Thymus (tissue), 11 donors: ENCODE data around the gene SYNJ1. TPM values are rescaled to one million over a fixed set of nuclear protein-coding genes. Genes with fewer than 3 reads are reported as not detected.
"Not testable (repeated sequence)": the region's sequence is repeated elsewhere in the genome, so short reads cannot be mapped to it uniquely, and the experiment has no call there.

Experiments
- DNase-seq, 9 donors: peaks; one replicate each; pipeline ENCODE4 v3.0.0-alpha.2; 2013; ENCODE audit warnings: low spot score in 9 of 9, low read depth in 6 of 9, missing footprints in 1 of 9
- H3K27ac ChIP-seq, 2 donors: one replicate each; pipeline ENCODE4 v1.5.1; 2013; ENCODE audit warnings: control low read depth in 1 of 2, low read depth in 1 of 2, low read length in 1 of 2, mild to moderate bottlenecking in 1 of 2, moderate library complexity in 1 of 2
- H3K27me3 ChIP-seq, 2 donors: one replicate each; pipeline ENCODE4 v1.5.1; 2013; ENCODE audit warnings: low read length in 1 of 2; ENCODE audit not compliant: control insufficient read depth in 2 of 2, insufficient read depth in 1 of 2
- H3K36me3 ChIP-seq, 2 donors: one replicate each; pipeline ENCODE4 v1.5.1; 2013; ENCODE audit warnings: low read length in 1 of 2, mild to moderate bottlenecking in 1 of 2, moderate library complexity in 1 of 2; ENCODE audit not compliant: control insufficient read depth in 2 of 2, insufficient read depth in 2 of 2
- H3K4me1 ChIP-seq, 2 donors: one replicate each; pipeline ENCODE4 v1.5.1; 2013; ENCODE audit warnings: low read length in 2 of 2; ENCODE audit not compliant: control insufficient read depth in 2 of 2, insufficient read depth in 2 of 2
- H3K4me3 ChIP-seq, 2 donors: one replicate each; pipeline ENCODE4 v1.5.1; 2013; ENCODE audit warnings: low read length in 2 of 2, control low read depth in 1 of 2, mild to moderate bottlenecking in 1 of 2
- H3K9me3 ChIP-seq, 2 donors: one replicate each; pipeline ENCODE4 v1.5.1; 2013; ENCODE audit warnings: low read length in 1 of 2, mild to moderate bottlenecking in 1 of 2; ENCODE audit not compliant: control insufficient read depth in 2 of 2, insufficient read depth in 1 of 2
- WGBS: extraction: QIAGEN DNeasy Blood & Tissue Kit; methylation state at CpG from one replicate; pipeline ENCODE4 v1.1.7; 2013; 5-methylcytosine and 5-hydroxymethylcytosine counted together
- polyA plus RNA-seq: library from polyadenylated mRNA; stranded (reverse); fragments of 200-250 nt; gene quantifications from one replicate; pipeline ENCODE4 v1.2.3, GENCODE V29; 2013
- total RNA-seq: library from RNA; stranded (reverse); fragments of 120-200 nt; gene quantifications from one replicate; pipeline ENCODE4 v1.2.4, GENCODE V29; 2013
- donor health status: healthy.

The SYNJ1 gene
- total and polyA plus RNA-seq, 2 donors: 4.1 to 15.0 TPM

- Histone ChIP-seq H3K4me1 (no peaks in the 10 kb centered on the region), H3K27ac (no peak overlapping the region), H3K36me3 (peaks cover 4 to 13% of the 10 kb centered on the region in 2 donors), H3K9me3 (no peaks in the 10 kb centered on the region), H3K27me3 (no peaks in the 10 kb centered on the region), H3K4me3 (no peak overlapping the region)
- 63% methylated on average over 3 of the region's 3 CpGs for WGBS
- DNase-seq: no peak
These were observed 37.7 kb downstream of the SYNJ1 start for GRCh38 chr21:32690085-32690484.

DNA sequence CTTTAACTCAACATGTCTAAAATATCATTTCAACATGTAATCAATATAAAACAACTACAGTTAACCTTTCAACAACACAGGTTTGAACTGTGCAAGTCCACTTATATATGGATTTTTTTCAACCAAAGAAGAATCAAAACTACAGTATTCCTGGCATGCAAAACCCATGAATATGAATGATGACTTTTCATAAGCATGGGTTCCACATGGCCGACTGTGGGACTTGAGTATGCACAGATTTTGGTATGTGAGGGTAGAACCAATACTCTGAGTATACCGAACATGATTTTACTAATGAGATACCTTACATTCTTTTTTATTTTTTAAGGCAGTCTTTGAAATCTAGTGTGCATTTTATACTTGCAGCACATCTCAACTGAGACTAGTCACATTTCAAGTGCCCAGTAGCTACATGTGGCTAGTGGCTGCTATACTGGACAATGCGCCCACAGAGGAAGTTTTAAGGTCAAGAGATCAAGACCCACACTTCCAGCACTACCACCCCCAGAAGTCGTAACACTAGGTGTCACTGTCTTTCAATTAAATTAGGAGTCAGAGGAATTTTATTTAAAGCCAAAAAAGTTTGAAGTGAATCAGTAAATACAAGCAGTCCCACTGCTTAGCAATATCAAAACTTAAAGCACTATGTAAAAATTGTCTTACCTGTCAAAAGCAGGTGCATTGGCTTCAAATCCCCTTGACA is 40.0 kb downstream of the SYNJ1 start:
- WGBS: 95% methylated on average over 4 of the region's 4 CpGs
- Histone ChIP-seq H3K27ac (no peak overlapping the region), H3K4me3 (no peak overlapping the region), H3K27me3 (no peaks in the 10 kb centered on the region), H3K4me1 (no peaks in the 10 kb centered on the region), H3K9me3 (no peaks in the 10 kb centered on the region), H3K36me3 (peaks cover 4 to 8% of the 10 kb centered on the region in 2 donors)
- no peak for DNase-seq

GRCh38 chr21:32682696-32683474 is 44.9 kb downstream of the SYNJ1 start:
- Histone ChIP-seq H3K27me3 (no peaks in the 10 kb centered on the region), H3K36me3 (peaks cover 3% of the 10 kb centered on the region in 2 donors), H3K9me3 (no peaks in the 10 kb centered on the region), H3K4me1 (no peaks in the 10 kb centered on the region), H3K27ac (no peak overlapping the region), H3K4me3 (no peak overlapping the region)
- 87% methylated on average over 3 of the region's 3 CpGs for WGBS
- no peak for DNase-seq

DNA sequence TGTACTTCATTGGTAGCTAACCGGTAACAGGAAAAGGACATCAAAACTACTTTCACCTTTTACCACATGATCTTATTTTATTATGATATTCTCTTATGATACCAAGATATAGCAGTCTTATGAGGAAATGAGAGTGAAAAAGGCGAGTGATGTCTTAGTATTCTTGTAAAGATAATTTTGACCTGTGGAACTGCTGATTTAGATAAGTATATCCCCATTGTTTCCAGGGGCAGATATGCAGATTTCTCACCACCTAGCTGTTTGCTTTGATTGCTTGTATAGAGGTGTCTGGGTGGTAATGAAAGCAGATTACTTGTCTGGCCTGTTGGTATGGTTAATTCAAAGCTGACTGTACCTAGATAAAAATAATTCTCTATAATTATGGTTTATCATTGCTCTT is 53.1 kb downstream of the SYNJ1 start:
- no peak for DNase-seq
- 97% methylated on average over 2 of the region's 2 CpGs for WGBS
- H3K27me3 ChIP-seq: no peaks in the 10 kb centered on the region
- H3K27ac ChIP-seq: no peak overlapping the region
- H3K9me3 ChIP-seq: no peaks in the 10 kb centered on the region
- no peak overlapping the region for H3K4me3 ChIP-seq
- H3K36me3 ChIP-seq: peaks cover 0 to 24% of the 10 kb centered on the region in 2 donors
- H3K4me1 ChIP-seq: no peaks in the 10 kb centered on the region

DNA sequence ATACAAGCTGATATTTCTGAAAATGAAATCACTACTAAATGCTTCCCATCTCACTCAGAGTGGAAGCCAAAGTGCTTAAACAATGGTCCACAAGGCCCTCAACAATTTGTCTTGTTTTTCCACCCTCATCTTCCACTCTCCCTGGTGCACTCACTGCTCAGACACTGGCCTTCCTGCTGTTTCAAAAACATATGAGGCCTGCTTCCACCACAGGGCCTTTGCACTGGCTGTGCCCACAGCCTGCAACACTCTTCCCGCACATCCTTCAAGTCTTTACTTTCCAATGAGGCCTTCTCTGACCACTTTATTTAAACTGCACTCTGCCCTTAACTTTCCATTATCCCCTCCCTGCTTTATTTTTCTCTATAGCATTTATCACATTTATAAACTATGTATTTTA is 53.8 kb downstream of the SYNJ1 start:
- no peaks in the 10 kb centered on the region for H3K9me3 ChIP-seq
- 100% methylated on average over 1 of the region's 1 CpG for WGBS
- H3K27me3 ChIP-seq: no peaks in the 10 kb centered on the region
- no peaks in the 10 kb centered on the region for H3K4me1 ChIP-seq
- peaks cover 0 to 24% of the 10 kb centered on the region in 2 donors for H3K36me3 ChIP-seq
- DNase-seq: no peak
- no peak overlapping the region for H3K4me3 ChIP-seq
- no peak overlapping the region for H3K27ac ChIP-seq

- DNase-seq: no peak
- H3K27me3 ChIP-seq: no peaks in the 10 kb centered on the region
- H3K4me1 ChIP-seq: no peaks in the 10 kb centered on the region
- H3K36me3 ChIP-seq: peaks cover 35 to 43% of the 10 kb centered on the region in 2 donors
- no peak overlapping the region for H3K4me3 ChIP-seq
- peaks cover 13 to 14% of the 10 kb centered on the region in 2 donors for H3K9me3 ChIP-seq
- 96% methylated on average over 1 of the region's 1 CpG for WGBS
- H3K27ac ChIP-seq: no peak overlapping the region
These were observed 61.6 kb downstream of the SYNJ1 start for GRCh38 chr21:32666258-32666657.

DNA sequence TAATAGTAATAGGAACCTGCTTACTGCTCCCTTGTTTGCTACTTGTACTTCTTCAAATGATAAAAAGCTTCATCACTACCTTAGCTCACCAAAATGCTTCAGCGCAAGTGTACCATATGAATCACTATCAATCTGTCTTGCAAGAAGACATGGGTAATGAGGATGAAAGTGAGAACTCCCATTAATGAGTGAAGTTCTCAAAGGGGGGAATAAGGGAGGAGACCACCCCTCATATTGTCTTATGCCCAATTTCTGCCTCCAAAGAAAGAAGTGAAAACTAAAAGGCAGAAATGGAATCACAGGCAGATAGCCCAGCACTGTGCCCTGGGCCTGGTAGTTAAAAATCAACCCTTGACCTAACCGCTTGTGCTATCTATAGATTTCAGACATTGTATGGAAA is 63.7 kb downstream of the SYNJ1 start:
- 99% methylated on average over 2 of the region's 2 CpGs for WGBS
- not testable (repeated sequence) for H3K27ac ChIP-seq, H3K4me1 ChIP-seq, DNase-seq, H3K27me3 ChIP-seq, H3K4me3 ChIP-seq
- Histone ChIP-seq H3K36me3 (peaks cover 39 to 58% of the 10 kb centered on the region in 2 donors), H3K9me3 (peaks cover 14 to 17% of the 10 kb centered on the region in 2 donors)

- peaks cover 18 to 27% of the 10 kb centered on the region in 2 donors for H3K9me3 ChIP-seq
- not testable (repeated sequence) for H3K27me3 ChIP-seq, H3K4me3 ChIP-seq, DNase-seq, H3K27ac ChIP-seq, H3K4me1 ChIP-seq
- 98% methylated on average over 10 of the region's 10 CpGs for WGBS
- peaks cover 47 to 65% of the 10 kb centered on the region in 2 donors for H3K36me3 ChIP-seq
These were observed 65.8 kb downstream of the SYNJ1 start for GRCh38 chr21:32661981-32662380.

DNA sequence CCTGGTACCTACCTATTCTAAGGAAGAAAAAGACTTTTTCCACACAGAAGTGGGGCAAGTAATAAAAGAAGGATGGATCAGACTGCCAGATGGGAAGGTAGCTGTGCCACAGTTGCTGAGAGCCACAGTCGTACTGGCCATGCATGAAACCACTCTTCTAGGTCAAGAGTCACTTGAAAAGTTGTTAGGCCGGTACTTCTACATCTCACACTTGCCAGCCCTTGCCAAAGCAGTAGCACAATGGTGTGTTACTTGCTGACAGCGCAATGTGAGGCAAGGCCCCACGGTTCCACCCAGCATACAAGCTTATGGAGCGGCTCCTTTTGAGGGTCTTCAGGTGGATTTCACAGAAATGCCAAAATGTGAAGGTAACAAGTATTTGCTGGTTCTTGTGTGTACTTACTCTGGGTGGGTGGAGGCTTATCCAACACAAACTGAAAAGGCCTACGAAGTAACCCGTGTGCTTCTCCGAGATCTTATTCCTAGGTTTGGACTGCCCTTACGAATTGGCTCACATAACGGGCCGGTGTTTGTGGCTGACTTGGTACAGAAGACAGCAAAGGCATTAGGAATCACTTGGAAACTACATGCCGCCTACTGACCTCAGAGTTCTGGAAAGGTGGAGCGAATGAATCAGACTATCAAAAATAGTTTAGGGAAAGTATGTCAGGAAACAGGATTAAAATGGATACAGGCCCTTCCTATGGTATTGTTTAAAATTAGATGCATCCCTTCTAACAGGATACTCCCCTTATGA is 66.6 kb downstream of the SYNJ1 start:
- not testable (repeated sequence) for DNase-seq, H3K27ac ChIP-seq, H3K4me1 ChIP-seq, H3K4me3 ChIP-seq, H3K27me3 ChIP-seq
- peaks cover 46 to 65% of the 10 kb centered on the region in 2 donors for H3K36me3 ChIP-seq
- H3K9me3 ChIP-seq: peaks cover 17 to 27% of the 10 kb centered on the region in 2 donors
- WGBS: 98% methylated on average over 13 of the region's 13 CpGs
